IMR-90 (cell line): ENCODE data around the gene GRID1.

Experiments used
- CEBPB ChIP-seq: IDR thresholded peaks from 2 replicates; pipeline ENCODE4 v1.6.1; 2012; ENCODE audit warnings: low read depth, low read length, improper control_type of control experiment
- MAZ ChIP-seq: IDR thresholded peaks from 2 replicates; pipeline ENCODE4 v1.6.1; 2012; ENCODE audit warnings: low read depth, mild to moderate bottlenecking, low read length, improper control_type of control experiment, moderate library complexity, borderline replicate concordance
- POLR2A ChIP-seq: IDR thresholded peaks from 2 replicates; pipeline ENCODE4 v1.6.1; 2012; ENCODE audit warnings: mild to moderate bottlenecking, low read depth, low read length
- TF ChIP-seq, protein P1 (sequence below): conservative IDR thresholded peaks from 2 replicates; pipeline ENCODE4 v1.5.1; 2012; ENCODE audit warnings: mild to moderate bottlenecking, low read depth, low read length, improper control_type of control experiment

- TF ChIP-seq, protein P1, sequence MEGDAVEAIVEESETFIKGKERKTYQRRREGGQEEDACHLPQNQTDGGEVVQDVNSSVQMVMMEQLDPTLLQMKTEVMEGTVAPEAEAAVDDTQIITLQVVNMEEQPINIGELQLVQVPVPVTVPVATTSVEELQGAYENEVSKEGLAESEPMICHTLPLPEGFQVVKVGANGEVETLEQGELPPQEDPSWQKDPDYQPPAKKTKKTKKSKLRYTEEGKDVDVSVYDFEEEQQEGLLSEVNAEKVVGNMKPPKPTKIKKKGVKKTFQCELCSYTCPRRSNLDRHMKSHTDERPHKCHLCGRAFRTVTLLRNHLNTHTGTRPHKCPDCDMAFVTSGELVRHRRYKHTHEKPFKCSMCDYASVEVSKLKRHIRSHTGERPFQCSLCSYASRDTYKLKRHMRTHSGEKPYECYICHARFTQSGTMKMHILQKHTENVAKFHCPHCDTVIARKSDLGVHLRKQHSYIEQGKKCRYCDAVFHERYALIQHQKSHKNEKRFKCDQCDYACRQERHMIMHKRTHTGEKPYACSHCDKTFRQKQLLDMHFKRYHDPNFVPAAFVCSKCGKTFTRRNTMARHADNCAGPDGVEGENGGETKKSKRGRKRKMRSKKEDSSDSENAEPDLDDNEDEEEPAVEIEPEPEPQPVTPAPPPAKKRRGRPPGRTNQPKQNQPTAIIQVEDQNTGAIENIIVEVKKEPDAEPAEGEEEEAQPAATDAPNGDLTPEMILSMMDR = no peak
- TF ChIP-seq POLR2A (no peak), MAZ (no peak), CEBPB (no peak)
Measured at GRCh38 chr10:86393862-86394455, 27.4 kb upstream of the GRID1 start.
